Measurements from ENCODE around the gene PTP4A1.

DNA sequence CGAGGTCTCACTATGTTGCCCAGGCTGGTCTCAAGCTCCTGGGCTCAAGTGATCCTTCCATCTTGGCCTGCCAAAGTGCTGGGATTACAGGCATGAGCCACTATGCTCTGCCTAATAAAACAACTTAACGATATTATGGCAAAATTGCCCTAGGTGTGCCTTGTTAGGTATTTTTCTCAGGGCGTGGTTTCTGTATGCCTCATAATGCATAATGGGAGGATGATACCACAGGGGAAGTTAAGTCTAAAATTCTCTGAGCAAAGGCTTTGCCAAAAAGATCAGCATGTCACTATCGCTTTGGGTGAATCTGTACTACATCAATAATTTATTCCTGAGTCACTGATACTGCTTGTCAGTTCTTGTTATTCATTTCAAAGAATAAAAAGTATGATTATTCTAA lies 15.9 kb upstream of the PTP4A1 start:
- TF ChIP-seq POLR2AphosphoS5 (IDR thresholded peaks at IDR 0.05; ENCODE audit: low read depth), result no peak
- no peak for TF ChIP-seq CTCF (IDR thresholded peaks at IDR 0.05; ENCODE audit: insufficient read depth, low read length)
- no peak for TF ChIP-seq REST (IDR thresholded peaks at IDR 0.05; ENCODE audit: insufficient replicate concordance, low read depth)
